MG63 (cell line): ENCODE data around the gene LELP1. TPM values are rescaled to one million over a fixed set of nuclear protein-coding genes. Genes with fewer than 3 reads are reported as not detected.

ENCODE experiments used
- DNase-seq: peaks from one replicate; pipeline ENCODE4 v3.0.0-alpha.2; 2020
- H3K27me3 ChIP-seq: fragments of 250-450 bp; sonication (Bioruptor Pico); 2 replicates; pipeline ENCODE4 v1.5.1; 2020; ENCODE audit warnings: mild to moderate bottlenecking, moderate library complexity
- H3K36me3 ChIP-seq: fragments of 250-450 bp; sonication (Bioruptor Pico); 2 replicates; pipeline ENCODE4 v1.5.1; 2020; ENCODE audit warnings: mild to moderate bottlenecking, moderate library complexity
- H3K4me3 ChIP-seq: fragments of 250-450 bp; sonication (Bioruptor Pico); 2 replicates; pipeline ENCODE4 v1.5.1; 2020; ENCODE audit warnings: mild to moderate bottlenecking, moderate library complexity
- H3K9me3 ChIP-seq: fragments of 250-450 bp; sonication (Bioruptor Pico); 2 replicates; pipeline ENCODE4 v1.5.1; 2020; ENCODE audit warnings: mild to moderate bottlenecking, moderate library complexity
- total RNA-seq: library from RNA; depleted of rRNA; stranded (reverse); fragments of >200 nt; shearing (Covaris generic); gene quantifications from 2 replicates; pipeline ENCODE4 v1.2.3, GENCODE V29; 2014; ENCODE audit warnings: low replicate concordance; rRNA removed

LELP1 gene
- total RNA-seq, 1 experiment from 2014 or later: not detected

- DNase-seq: no peak
- H3K9me3 ChIP-seq: no peaks in the 10 kb centered on the region
- H3K36me3 ChIP-seq: no peaks in the 10 kb centered on the region
- no peak overlapping the region for H3K4me3 ChIP-seq
- H3K27me3 ChIP-seq: peaks cover 4% of the 10 kb centered on the region; the same call in 1 of the 2 replicates
Observed at GRCh38 chr1:153250166-153250565, 46.9 kb downstream of the LELP1 start.

- no peak overlapping the region for H3K4me3 ChIP-seq
- DNase-seq: no peak
- peaks cover 4% of the 10 kb centered on the region; the same call in 1 of the 2 replicates for H3K27me3 ChIP-seq
- no peaks in the 10 kb centered on the region for H3K9me3 ChIP-seq
- no peaks in the 10 kb centered on the region for H3K36me3 ChIP-seq
Observed at GRCh38 chr1:153251087-153251486, 47.9 kb downstream of the LELP1 start.

GRCh38 chr1:153251562-153251961 lies 48.3 kb downstream of the LELP1 start:
- H3K27me3 ChIP-seq: peaks cover 4% of the 10 kb centered on the region; the same call in 1 of the 2 replicates
- DNase-seq: no peak
- H3K4me3 ChIP-seq: no peak overlapping the region
- H3K36me3 ChIP-seq: no peaks in the 10 kb centered on the region
- no peaks in the 10 kb centered on the region for H3K9me3 ChIP-seq

- H3K9me3 ChIP-seq: no peaks in the 10 kb centered on the region
- H3K36me3 ChIP-seq: no peaks in the 10 kb centered on the region
- H3K27me3 ChIP-seq: peaks cover 4% of the 10 kb centered on the region; the same call in 1 of the 2 replicates
- DNase-seq: no peak
- H3K4me3 ChIP-seq: no peak overlapping the region
Observed at GRCh38 chr1:153251988-153252387, 48.8 kb downstream of the LELP1 start.

GRCh38 chr1:153253076-153253475 lies 49.8 kb downstream of the LELP1 start:
- H3K36me3 ChIP-seq: no peaks in the 10 kb centered on the region
- no peak for DNase-seq
- peaks cover 2% of the 10 kb centered on the region; the same call in 1 of the 2 replicates for H3K27me3 ChIP-seq
- no peak overlapping the region for H3K4me3 ChIP-seq
- H3K9me3 ChIP-seq: no peaks in the 10 kb centered on the region

- no peak for DNase-seq
Observed at GRCh38 chr1:153253693-153254092, 50.5 kb downstream of the LELP1 start.

More at GRCh38 chr1:153253693-153254092, 50.5 kb downstream of the LELP1 start:
- no peak overlapping the region for H3K4me3 ChIP-seq
- H3K36me3 ChIP-seq: no peaks in the 10 kb centered on the region
- peaks cover 2% of the 10 kb centered on the region; the same call in 1 of the 2 replicates for H3K27me3 ChIP-seq
- no peaks in the 10 kb centered on the region for H3K9me3 ChIP-seq

Other genes starting within 250 kb of the LELP1 start
- gene SPRR4, start 232.8 kb upstream of the LELP1 start, total RNA-seq: not detected in 2 replicates
- not detected in 2 replicates for gene SPRR1A, start 219.3 kb upstream of the LELP1 start, total RNA-seq
- not detected in 2 replicates for gene SPRR3, start 201.7 kb upstream of the LELP1 start, total RNA-seq
- gene SPRR1B, start 172.2 kb upstream of the LELP1 start, total RNA-seq: not detected in 2 replicates
- not detected in 2 replicates for gene SPRR2D, start 162.3 kb upstream of the LELP1 start, total RNA-seq
- gene SPRR2A, start 145.9 kb upstream of the LELP1 start, total RNA-seq: not detected in 2 replicates
- gene SPRR2B, start 131.8 kb upstream of the LELP1 start, total RNA-seq: not detected in 2 replicates
- gene SPRR2E, start 108.9 kb upstream of the LELP1 start, total RNA-seq: not detected in 2 replicates
- gene SPRR2F, start 89.9 kb upstream of the LELP1 start, total RNA-seq: not detected in 2 replicates
- not detected in 2 replicates for gene SPRR2G, start 52.5 kb upstream of the LELP1 start, total RNA-seq
- 0.07 and 1.0 TPM in 2 replicates for gene PRR9, start 14.2 kb downstream of the LELP1 start, total RNA-seq
- gene LORICRIN, start 56.3 kb downstream of the LELP1 start, total RNA-seq: not detected in 2 replicates
- gene PGLYRP3, start 109.5 kb downstream of the LELP1 start, total RNA-seq: not detected in 2 replicates
- gene PGLYRP4, start 145.4 kb downstream of the LELP1 start, total RNA-seq: not detected in 2 replicates
- not detected in 2 replicates for gene S100A9, start 154.4 kb downstream of the LELP1 start, total RNA-seq
- not detected in 2 replicates for gene S100A12, start 172.2 kb downstream of the LELP1 start, total RNA-seq
- not detected in 2 replicates for gene S100A8, start 187.6 kb downstream of the LELP1 start, total RNA-seq
- gene S100A7A, start 213.1 kb downstream of the LELP1 start, total RNA-seq: not detected in 2 replicates